Activated naive CD8-positive, alpha-beta T cell treated with anti-CD3 and anti-CD28 coated beads, Interleukin-2, amount 10 ng/mL, durations not matched to agents 7 days and 5 days (primary cell): ENCODE measurements around the gene SLC2A13. TPM values are rescaled to one million over a fixed set of nuclear protein-coding genes. Genes with fewer than 3 reads are reported as not detected.

Source experiments
- ATAC-seq: fragments of 150-1000 bp; cut with Tn5 transposase; one replicate; pipeline ENCODE4 v1.10.0; 2021; ENCODE audit warnings: low read depth, moderate library complexity
- POLR2A ChIA-PET: fragments of 350-600 bp; sonication (Branson Sonifier 250); formaldehyde crosslinking; loops from one replicate; lab custom pipeline; 2021; ENCODE audit warnings: antibody characterized with exemption; lab: Charles Lee
- DNase-seq: peaks from one replicate; pipeline ENCODE4 v3.0.0; 2021
- H3K27ac Mint-ChIP-seq: one replicate; pipeline ENCODE4 v1.8.0; 2022; ENCODE audit warnings: mild to moderate bottlenecking, mixed read lengths
- H3K27me3 Mint-ChIP-seq: one replicate; pipeline ENCODE4 v1.8.0; 2022; ENCODE audit warnings: mild to moderate bottlenecking, moderate library complexity, mixed read lengths
- H3K36me3 Mint-ChIP-seq: one replicate; pipeline ENCODE4 v1.8.0; 2021; ENCODE audit warnings: mild to moderate bottlenecking, mixed read lengths
- H3K4me1 Mint-ChIP-seq: one replicate; pipeline ENCODE4 v1.8.0; 2021; ENCODE audit warnings: mixed read lengths
- H3K4me3 Mint-ChIP-seq: one replicate; pipeline ENCODE4 v1.8.0; 2022; ENCODE audit warnings: mild to moderate bottlenecking, moderate library complexity, mixed read lengths
- H3K9me3 Mint-ChIP-seq: one replicate; pipeline ENCODE4 v1.8.0; 2021; ENCODE audit warnings: mixed read lengths
- total RNA-seq, 2 experiments: library from RNA; stranded (reverse); gene quantifications; one replicate each; pipeline ENCODE4 v1.2.3, GENCODE V29; 2021

SLC2A13 gene
- total RNA-seq, 2 experiments from 2014 or later = 8.1 to 8.5 TPM

- Mint-ChIP-seq H3K27me3 (no peaks in the 10 kb centered on the region), H3K36me3 (no peaks in the 10 kb centered on the region), H3K9me3 (no peaks in the 10 kb centered on the region), H3K27ac (no peak overlapping the region), H3K4me1 (peaks cover 1% of the 10 kb centered on the region), H3K4me3 (no peak overlapping the region)
- POLR2A ChIA-PET = no interaction called here
- DNase-seq = peak; percentile 58
- peak; percentile 91 for ATAC-seq
Measured at GRCh38 chr12:39990122-39991101, 115.5 kb downstream of the SLC2A13 start.

GRCh38 chr12:39989501-39989900 lies 116.4 kb downstream of the SLC2A13 start:
- POLR2A ChIA-PET = no interaction called here
- ATAC-seq (no peak), DNase-seq (no peak)
- H3K4me3 Mint-ChIP-seq = no peak overlapping the region
- H3K9me3 Mint-ChIP-seq = no peaks in the 10 kb centered on the region
- no peaks in the 10 kb centered on the region for H3K27me3 Mint-ChIP-seq
- no peaks in the 10 kb centered on the region for H3K36me3 Mint-ChIP-seq
- H3K27ac Mint-ChIP-seq = no peak overlapping the region
- H3K4me1 Mint-ChIP-seq = peaks cover 1% of the 10 kb centered on the region

DNA sequence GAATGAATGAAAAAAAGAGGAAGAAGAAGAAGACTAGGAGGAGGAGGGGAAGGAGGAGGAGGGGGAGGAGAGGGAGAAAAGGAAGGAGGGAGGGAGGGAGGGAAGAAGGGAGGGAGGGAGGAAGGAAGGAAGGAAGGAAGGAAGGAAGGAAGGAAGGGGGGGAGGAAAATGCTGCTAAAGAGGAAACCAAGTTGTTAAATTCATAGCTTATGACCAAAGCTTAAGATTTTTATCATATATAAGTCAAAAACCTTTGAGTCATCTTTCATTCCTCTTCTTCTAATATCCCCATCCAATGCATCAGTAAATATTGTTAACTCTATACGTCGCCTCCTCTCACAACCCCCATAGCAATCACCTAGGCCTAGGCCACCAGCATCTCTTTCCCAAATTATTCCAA lies 117.3 kb downstream of the SLC2A13 start:
- no peak overlapping the region for H3K4me3 Mint-ChIP-seq
- no peaks in the 10 kb centered on the region for H3K27me3 Mint-ChIP-seq
- H3K27ac Mint-ChIP-seq = no peak overlapping the region
- ATAC-seq (no peak), DNase-seq (no peak)
- H3K4me1 Mint-ChIP-seq = peaks cover 1% of the 10 kb centered on the region
- H3K36me3 Mint-ChIP-seq = no peaks in the 10 kb centered on the region
- POLR2A ChIA-PET = no interaction called here
- no peaks in the 10 kb centered on the region for H3K9me3 Mint-ChIP-seq

DNA sequence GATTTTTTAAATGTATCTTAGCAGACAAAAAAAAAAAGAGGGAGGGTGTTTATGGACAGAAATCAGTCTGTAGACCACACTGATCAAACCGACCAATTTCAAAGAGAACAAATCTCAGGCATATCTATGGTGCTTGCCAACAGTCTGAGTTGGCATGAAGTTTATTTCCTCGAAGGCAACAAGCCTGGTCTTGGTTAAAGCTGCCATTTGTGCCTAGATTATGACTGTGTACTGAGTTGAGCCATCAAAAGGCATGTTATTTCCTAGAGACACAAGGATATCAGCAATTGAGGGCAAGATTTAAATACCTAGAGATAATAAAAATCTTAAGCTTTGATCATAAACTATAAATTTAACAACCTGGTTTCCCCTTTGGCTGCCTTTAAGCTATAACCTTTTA lies 119.2 kb downstream of the SLC2A13 start:
- Mint-ChIP-seq H3K27me3 (no peaks in the 10 kb centered on the region), H3K4me3 (no peak overlapping the region), H3K4me1 (peaks cover 1% of the 10 kb centered on the region), H3K27ac (no peak overlapping the region), H3K36me3 (no peaks in the 10 kb centered on the region), H3K9me3 (no peaks in the 10 kb centered on the region)
- DNase-seq (no peak), ATAC-seq (no peak)
- POLR2A ChIA-PET = no interaction called here

DNA sequence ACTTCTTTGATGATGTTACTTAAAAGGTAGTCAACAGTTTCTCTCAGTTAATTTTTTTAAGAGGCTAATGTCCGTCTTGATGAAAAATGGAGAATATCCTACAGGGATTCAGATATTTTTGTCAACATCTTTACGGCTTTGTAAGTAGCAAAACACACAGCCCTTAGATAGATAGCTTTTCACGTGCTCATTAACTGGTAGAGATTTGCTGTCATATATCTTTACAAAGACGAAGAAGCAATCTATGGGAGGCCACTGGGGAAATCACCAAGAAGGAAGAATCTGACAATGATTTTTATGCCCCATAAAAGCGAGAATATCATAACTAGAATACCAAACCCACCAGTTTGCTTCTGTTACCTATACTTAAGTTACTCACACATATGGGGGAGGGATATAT lies 121.2 kb downstream of the SLC2A13 start:
- POLR2A ChIA-PET = no interaction called here
- no peaks in the 10 kb centered on the region for H3K27me3 Mint-ChIP-seq
- peaks cover 1% of the 10 kb centered on the region for H3K4me1 Mint-ChIP-seq
- DNase-seq (no peak), ATAC-seq (no peak)
- H3K36me3 Mint-ChIP-seq = no peaks in the 10 kb centered on the region
- H3K4me3 Mint-ChIP-seq = no peak overlapping the region
- H3K9me3 Mint-ChIP-seq = no peaks in the 10 kb centered on the region
- H3K27ac Mint-ChIP-seq = no peak overlapping the region

DNA sequence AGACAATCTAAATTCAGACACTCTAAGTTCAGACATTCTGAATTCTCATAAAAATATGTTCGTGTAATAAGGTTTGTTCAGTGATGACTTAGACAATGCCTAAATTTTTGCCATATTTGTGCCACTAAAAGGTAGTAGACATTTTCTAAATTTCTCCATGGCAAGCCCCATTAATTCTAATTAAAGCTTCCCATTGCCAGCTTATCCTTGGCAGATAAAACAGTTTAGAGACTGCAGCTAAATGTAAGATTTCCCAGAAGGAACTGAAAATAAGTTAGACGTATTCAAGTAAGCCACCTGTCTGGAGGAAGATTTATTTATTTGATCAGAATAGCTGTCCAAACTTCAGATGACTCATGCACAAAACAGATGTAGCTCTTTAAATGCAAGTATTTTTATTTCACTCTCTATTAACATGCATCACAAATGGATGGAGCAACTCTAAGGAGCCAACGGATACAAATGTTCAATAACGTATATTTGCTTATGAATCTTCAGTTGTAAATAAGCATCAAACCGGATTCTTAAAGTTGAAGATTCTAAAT lies 130.4 kb downstream of the SLC2A13 start:
- ATAC-seq = no peak
- Mint-ChIP-seq H3K36me3 (no peaks in the 10 kb centered on the region), H3K4me1 (no peaks in the 10 kb centered on the region), H3K9me3 (peaks cover 2% of the 10 kb centered on the region), H3K27ac (no peak overlapping the region), H3K27me3 (no peaks in the 10 kb centered on the region), H3K4me3 (no peak overlapping the region)
- POLR2A ChIA-PET = no interaction called here
- DNase-seq = no peak

- H3K27me3 Mint-ChIP-seq = no peaks in the 10 kb centered on the region
- POLR2A ChIA-PET = no interaction called here
- no peaks in the 10 kb centered on the region for H3K36me3 Mint-ChIP-seq
- no peak overlapping the region for H3K4me3 Mint-ChIP-seq
- no peak overlapping the region for H3K27ac Mint-ChIP-seq
- H3K9me3 Mint-ChIP-seq = peaks cover 4% of the 10 kb centered on the region
- no peaks in the 10 kb centered on the region for H3K4me1 Mint-ChIP-seq
- DNase-seq = no peak
- ATAC-seq = no peak
Measured at GRCh38 chr12:39972119-39972518, 133.8 kb downstream of the SLC2A13 start.

- no peak overlapping the region for H3K27ac Mint-ChIP-seq
- POLR2A ChIA-PET = no interaction called here
Measured at GRCh38 chr12:39971348-39971747, 134.5 kb downstream of the SLC2A13 start.

GRCh38 chr12:39966721-39967120 lies 139.2 kb downstream of the SLC2A13 start:
- POLR2A ChIA-PET = no interaction called here
- H3K9me3 Mint-ChIP-seq = peaks cover 4% of the 10 kb centered on the region
- ATAC-seq (no peak), DNase-seq (no peak)
- H3K4me1 Mint-ChIP-seq = no peaks in the 10 kb centered on the region
- H3K27ac Mint-ChIP-seq = no peak overlapping the region
- no peaks in the 10 kb centered on the region for H3K36me3 Mint-ChIP-seq
- H3K4me3 Mint-ChIP-seq = no peak overlapping the region
- H3K27me3 Mint-ChIP-seq = no peaks in the 10 kb centered on the region

More at GRCh38 chr12:39971348-39971747, 134.5 kb downstream of the SLC2A13 start:
- ATAC-seq (no peak), DNase-seq (no peak)
- no peaks in the 10 kb centered on the region for H3K4me1 Mint-ChIP-seq
- H3K9me3 Mint-ChIP-seq = peaks cover 4% of the 10 kb centered on the region
- no peak overlapping the region for H3K4me3 Mint-ChIP-seq
- no peaks in the 10 kb centered on the region for H3K36me3 Mint-ChIP-seq
- H3K27me3 Mint-ChIP-seq = no peaks in the 10 kb centered on the region

DNA sequence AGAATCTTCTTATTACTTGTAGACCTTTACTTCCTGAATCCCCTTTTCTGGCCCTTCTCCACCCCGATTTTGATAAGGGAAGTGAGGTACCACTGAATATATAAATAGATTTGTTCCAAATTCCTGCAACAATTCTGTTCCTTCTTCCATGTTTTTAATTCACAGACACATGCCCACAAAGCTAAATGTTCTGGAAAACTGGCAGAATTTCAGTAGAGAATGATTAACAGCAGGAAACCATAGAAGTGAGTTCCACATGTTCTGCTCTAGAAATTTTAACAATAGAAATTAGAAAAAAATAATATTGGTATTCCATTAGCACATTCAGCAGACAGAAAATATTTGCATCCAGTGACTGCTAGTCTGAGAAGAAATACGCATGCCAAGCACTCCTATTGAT lies 139.6 kb downstream of the SLC2A13 start:
- Mint-ChIP-seq H3K27me3 (no peaks in the 10 kb centered on the region), H3K27ac (no peak overlapping the region), H3K36me3 (no peaks in the 10 kb centered on the region), H3K4me1 (no peaks in the 10 kb centered on the region), H3K9me3 (peaks cover 4% of the 10 kb centered on the region), H3K4me3 (no peak overlapping the region)
- DNase-seq = no peak
- ATAC-seq = no peak
- POLR2A ChIA-PET = no interaction called here

DNA sequence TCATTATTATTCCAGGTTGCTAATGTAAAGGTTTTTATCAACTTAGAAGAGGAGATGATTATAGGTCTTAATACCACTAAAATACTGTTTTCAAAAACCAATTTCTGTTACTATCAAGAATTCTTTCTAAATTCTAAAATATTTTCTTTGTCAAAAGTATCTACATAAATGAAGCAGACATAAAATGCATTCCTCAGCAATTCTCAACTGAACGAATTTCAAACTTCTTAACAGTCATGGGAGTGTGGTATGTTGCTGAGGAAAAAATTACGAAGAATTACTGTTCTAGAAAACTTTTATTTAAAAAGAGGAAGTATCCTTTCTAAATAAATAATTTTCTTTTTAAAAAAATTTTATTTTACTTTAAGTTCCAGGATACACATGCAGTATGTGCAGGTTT lies 146.4 kb downstream of the SLC2A13 start:
- POLR2A ChIA-PET = no interaction called here
- ATAC-seq = no peak
- Mint-ChIP-seq H3K27ac (no peak overlapping the region), H3K36me3 (no peaks in the 10 kb centered on the region), H3K27me3 (no peaks in the 10 kb centered on the region), H3K9me3 (no peaks in the 10 kb centered on the region), H3K4me3 (no peak overlapping the region), H3K4me1 (no peaks in the 10 kb centered on the region)
- no peak for DNase-seq

DNA sequence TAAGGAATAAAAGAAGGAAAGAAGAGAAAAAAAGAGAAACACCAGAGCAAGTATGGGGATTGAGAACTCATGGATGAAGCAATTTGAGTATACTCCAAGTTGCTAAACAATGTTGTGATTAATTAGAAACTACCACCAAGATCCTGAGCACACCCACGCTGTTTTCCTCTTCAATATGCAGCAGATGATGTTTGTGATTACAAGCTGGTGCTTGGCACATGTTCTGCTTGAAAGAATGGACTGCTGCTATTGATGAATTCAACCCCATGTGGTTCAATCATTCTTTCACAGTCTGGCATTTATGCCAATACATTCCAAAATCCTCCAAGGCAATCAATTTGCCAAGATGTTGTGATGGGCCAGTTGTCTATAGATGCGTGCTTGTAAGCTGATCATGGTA lies 146.8 kb downstream of the SLC2A13 start:
- no peaks in the 10 kb centered on the region for H3K27me3 Mint-ChIP-seq
- POLR2A ChIA-PET = no interaction called here
- no peak overlapping the region for H3K27ac Mint-ChIP-seq
- DNase-seq (no peak), ATAC-seq (no peak)
- no peaks in the 10 kb centered on the region for H3K36me3 Mint-ChIP-seq
- no peaks in the 10 kb centered on the region for H3K4me1 Mint-ChIP-seq
- no peaks in the 10 kb centered on the region for H3K9me3 Mint-ChIP-seq
- no peak overlapping the region for H3K4me3 Mint-ChIP-seq

DNA sequence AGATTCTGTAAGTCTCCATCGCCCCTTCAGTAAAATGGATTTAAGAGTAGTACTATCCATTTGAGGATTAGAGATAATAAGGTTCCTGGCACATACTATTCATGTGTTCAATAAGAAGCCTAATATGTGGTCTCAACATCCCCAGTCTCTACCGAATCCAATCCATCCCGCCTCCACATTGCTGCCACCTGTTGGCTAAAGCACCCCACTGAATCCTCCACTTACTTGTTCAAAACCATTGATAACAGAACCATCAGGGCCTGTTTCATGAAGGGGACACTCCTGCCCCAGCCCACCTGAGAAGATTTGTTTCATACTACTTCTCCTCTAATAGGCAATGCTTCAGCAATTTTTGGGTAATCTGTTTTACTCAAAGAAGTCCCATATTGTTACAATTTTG lies 147.5 kb downstream of the SLC2A13 start:
- H3K9me3 Mint-ChIP-seq = no peaks in the 10 kb centered on the region
- POLR2A ChIA-PET = no interaction called here
- no peak overlapping the region for H3K4me3 Mint-ChIP-seq
- H3K27me3 Mint-ChIP-seq = peaks cover 2% of the 10 kb centered on the region
- ATAC-seq (no peak), DNase-seq (no peak)
- no peaks in the 10 kb centered on the region for H3K36me3 Mint-ChIP-seq
- H3K4me1 Mint-ChIP-seq = no peaks in the 10 kb centered on the region
- H3K27ac Mint-ChIP-seq = no peak overlapping the region

- no peak for ATAC-seq
- DNase-seq = no peak
- POLR2A ChIA-PET = no interaction called here
- H3K4me1 Mint-ChIP-seq = no peaks in the 10 kb centered on the region
- no peak overlapping the region for H3K4me3 Mint-ChIP-seq
- H3K27ac Mint-ChIP-seq = no peak overlapping the region
- H3K27me3 Mint-ChIP-seq = peaks cover 2% of the 10 kb centered on the region
- H3K36me3 Mint-ChIP-seq = no peaks in the 10 kb centered on the region
- no peaks in the 10 kb centered on the region for H3K9me3 Mint-ChIP-seq
Measured at GRCh38 chr12:39956725-39957124, 149.2 kb downstream of the SLC2A13 start.
